Gastroesophageal sphincter (tissue), 4 donors: ENCODE data around the gene NR4A3. TPM values are rescaled to one million over a fixed set of nuclear protein-coding genes. Genes with fewer than 3 reads are reported as not detected.

Source experiments
- ATAC-seq: fragments of 150-250 bp; one replicate; pipeline ENCODE4 v1.9.1; 2016; ENCODE audit warnings: mild to moderate bottlenecking, moderate library complexity
- H3K27ac ChIP-seq, 4 donors: fragments of 200-600 bp; sonication (generic) in 3 of 4; 1 replicate in 3 of 4; 2 replicates in 1 of 4; pipeline ENCODE4 v1.5.1; 2016 to 2019
- H3K27me3 ChIP-seq: fragments of 200-600 bp; sonication (generic); one replicate; pipeline ENCODE4 v1.5.1; 2019
- H3K36me3 ChIP-seq, 2 donors: fragments of 200-600 bp; sonication (generic); one replicate each; pipeline ENCODE4 v1.5.1; 2019; ENCODE audit warnings: control low read depth in 1 of 2
- H3K4me1 ChIP-seq, 3 donors: fragments of 200-600 bp; sonication (generic); 1 replicate in 2 of 3; 2 replicates in 1 of 3; pipeline ENCODE4 v1.5.1; 2016 to 2019; ENCODE audit warnings: control low read depth in 2 of 3
- H3K4me3 ChIP-seq, 2 donors: fragments of 200-600 bp; sonication (generic); one replicate each; pipeline ENCODE4 v1.5.1; 2019; ENCODE audit warnings: mild to moderate bottlenecking in 1 of 2, moderate library complexity in 1 of 2
- H3K9me3 ChIP-seq, 3 donors: fragments of 200-600 bp; sonication (generic); one replicate each; pipeline ENCODE4 v1.5.1; 2017 to 2019; ENCODE audit warnings: control low read depth in 2 of 3
- CTCF ChIP-seq, 4 experiments: fragments of 200-600 bp in 2 of 4; fragments of 450-650 bp in 2 of 4; sonication (generic) in 1 of 4; IDR thresholded peaks; one replicate each; pipeline ENCODE4 v1.5.1; 2017 to 2019; ENCODE audit warnings: antibody characterized with exemption in 4 of 4, mild to moderate bottlenecking in 2 of 4, moderate library complexity in 2 of 4
- EP300 ChIP-seq: sonication (generic); formaldehyde crosslinking; IDR thresholded peaks from one replicate; pipeline ENCODE4 v1.6.1; 2017; ENCODE audit warnings: antibody characterized with exemption, mild to moderate bottlenecking
- POLR2A ChIP-seq, 2 donors: fragments of 450-650 bp; IDR thresholded peaks; one replicate each; pipeline ENCODE4 v1.6.1; 2017; ENCODE audit warnings: antibody characterized with exemption in 2 of 2, mild to moderate bottlenecking in 2 of 2, moderate library complexity in 1 of 2
- POLR2AphosphoS5 ChIP-seq: sonication (generic); formaldehyde crosslinking; IDR thresholded peaks from one replicate; pipeline ENCODE4 v1.6.1; 2017; ENCODE audit warnings: antibody characterized with exemption
- WGBS, 2 donors: methylation state at CpG; one replicate each; pipeline ENCODE4 v1.1.5; 2018; ENCODE audit warnings: low coverage in 1 of 2; 5-methylcytosine and 5-hydroxymethylcytosine counted together
- total RNA-seq, 4 donors: library from RNA; depleted of rRNA; stranded (reverse); fragments of >200 nt; gene quantifications; one replicate each; pipeline ENCODE4 v1.1.0, GENCODE V29; 2016

The NR4A3 gene
- total RNA-seq, 4 donors from 2014 or later, result 0.52 to 51.2 (median 2.0) TPM

DNA sequence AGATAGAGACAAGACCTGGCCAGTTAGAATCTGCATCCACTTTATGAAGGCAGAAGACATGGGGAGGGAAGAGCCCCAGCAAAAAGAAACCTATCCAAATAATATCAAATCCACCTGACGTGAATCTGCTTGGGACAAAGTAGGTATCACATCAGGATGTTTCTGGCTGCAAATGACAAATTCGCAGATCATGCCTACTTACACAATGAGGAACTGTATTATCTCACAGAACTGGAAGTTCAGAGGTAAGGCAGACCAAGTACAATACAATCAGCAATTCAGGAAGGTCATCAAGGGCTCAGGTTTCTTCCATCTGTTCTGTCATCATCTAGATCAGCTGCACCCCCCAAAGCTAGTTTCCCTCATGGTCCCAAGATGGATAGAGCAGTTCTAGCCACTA is 13.2 kb upstream of the NR4A3 start:
- H3K9me3 ChIP-seq, result no peaks in the 10 kb centered on the region
- ATAC-seq, result no peak
- WGBS, 2 donors, result 92 to 100% methylated on average over 2 of the region's 2 CpGs
- H3K27me3 ChIP-seq, result no peaks in the 10 kb centered on the region
- H3K36me3 ChIP-seq, result no peaks in the 10 kb centered on the region
- H3K4me1 ChIP-seq, result peaks cover 0 to 10% (median 0%) of the 10 kb centered on the region in 3 donors
- TF ChIP-seq POLR2AphosphoS5, result no peak
- no peak for TF ChIP-seq EP300
- TF ChIP-seq CTCF (IDR thresholded peaks at IDR 0.05), result no peak
- no peak for TF ChIP-seq POLR2A (IDR thresholded peaks at IDR 0.05)
- no peak overlapping the region for H3K27ac ChIP-seq
- H3K4me3 ChIP-seq, result no peak overlapping the region

GRCh38 chr9:99809586-99810319 is 11.9 kb upstream of the NR4A3 start:
- TF ChIP-seq POLR2A (IDR thresholded peaks at IDR 0.05) (no peak), POLR2AphosphoS5 (no peak), CTCF (IDR thresholded peaks at IDR 0.05) (no peak), EP300 (no peak)

GRCh38 chr9:99811172-99811571 is 10.5 kb upstream of the NR4A3 start:
- Histone ChIP-seq H3K4me1 (peaks cover 0 to 10% (median 0%) of the 10 kb centered on the region in 3 donors), H3K27ac (no peak overlapping the region), H3K4me3 (no peak overlapping the region), H3K9me3 (no peaks in the 10 kb centered on the region), H3K36me3 (no peaks in the 10 kb centered on the region), H3K27me3 (no peaks in the 10 kb centered on the region)
- 0% methylated on average over 1 of the region's 1 CpG for WGBS, 2 donors
- ATAC-seq, result no peak
- TF ChIP-seq EP300, result no peak
- TF ChIP-seq POLR2AphosphoS5, result no peak
- no peak for TF ChIP-seq POLR2A (IDR thresholded peaks at IDR 0.05)
- no peak for TF ChIP-seq CTCF (IDR thresholded peaks at IDR 0.05)

More at GRCh38 chr9:99809586-99810319, 11.9 kb upstream of the NR4A3 start:
- peaks cover 0 to 10% (median 0%) of the 10 kb centered on the region in 3 donors for H3K4me1 ChIP-seq
- no peak overlapping the region for H3K4me3 ChIP-seq
- no peak for ATAC-seq
- H3K27me3 ChIP-seq, result no peaks in the 10 kb centered on the region
- no peaks in the 10 kb centered on the region for H3K36me3 ChIP-seq
- no peak overlapping the region for H3K27ac ChIP-seq
- no peaks in the 10 kb centered on the region for H3K9me3 ChIP-seq

- no peaks in the 10 kb centered on the region for H3K27me3 ChIP-seq
- no peak for ATAC-seq
- WGBS, 2 donors, result 85 to 95% methylated on average over 5 to 8 of the region's 8 CpGs
- no peak for TF ChIP-seq POLR2A (IDR thresholded peaks at IDR 0.05)
- no peak for TF ChIP-seq POLR2AphosphoS5
- no peak for TF ChIP-seq CTCF (IDR thresholded peaks at IDR 0.05)
- TF ChIP-seq EP300, result no peak
- no peak overlapping the region for H3K4me3 ChIP-seq
- H3K27ac ChIP-seq, result no peak overlapping the region
- H3K36me3 ChIP-seq, result no peaks in the 10 kb centered on the region
- H3K4me1 ChIP-seq, result peaks cover 0 to 10% (median 0%) of the 10 kb centered on the region in 3 donors
- no peaks in the 10 kb centered on the region for H3K9me3 ChIP-seq
Observed at GRCh38 chr9:99811598-99812383, 9.9 kb upstream of the NR4A3 start.
